ENCODE results near the gene RTEL1.
"Not testable (repeated sequence)": the region's sequence is repeated elsewhere in the genome, so short reads cannot be mapped to it uniquely, and the experiment has no call there.

RTEL1 gene

GRCh38 chr20:63706852-63707557 lies 48.9 kb downstream of the RTEL1 start:
- H3K4me1 ChIP-seq (ENCODE audit: insufficient read depth, low read length): peaks cover 26% of the 10 kb centered on the region
- H3K9me3 ChIP-seq (ENCODE audit: low read length): no peaks in the 10 kb centered on the region
- peak overlapping the region; percentile 71 to 78 for H3K4me3 ChIP-seq (ENCODE audit: low read depth in 1 of 2, low read length in 2 of 2)
- peaks cover 36% of the 10 kb centered on the region for H3K36me3 ChIP-seq (ENCODE audit: insufficient read depth, low read length)
- H3K9ac ChIP-seq (ENCODE audit: low read length): peak overlapping the region; percentile 57
- H3K27me3 ChIP-seq (ENCODE audit: control insufficient read depth in 1 of 2, insufficient read depth in 2 of 2, low read length in 2 of 2): no peaks in the 10 kb centered on the region
- peak overlapping the region; percentile 83 for H3K27ac ChIP-seq (ENCODE audit: low read depth, low read length)

- peaks cover 26% of the 10 kb centered on the region for H3K4me1 ChIP-seq (ENCODE audit: insufficient read depth, low read length)
Measured at GRCh38 chr20:63707558-63708300, 49.6 kb downstream of the RTEL1 start, which contains the start of the genes ARFRP1 and ZGPAT. TSS of gene ARFRP1 (minus strand) at chr20:63707976. CDS start at chr20:63707091, 885 bp downstream. TSS of gene ZGPAT (plus strand) at chr20:63708039. CDS start at chr20:63708581, 542 bp downstream.

GRCh38 chr20:63708301-63709148 lies 50.4 kb downstream of the RTEL1 start:
- Histone ChIP-seq H3K27ac (ENCODE audit: low read depth, low read length) (peak overlapping the region; percentile 41), H3K9me3 (ENCODE audit: low read length) (no peaks in the 10 kb centered on the region), H3K4me1 (ENCODE audit: insufficient read depth, low read length) (peaks cover 26% of the 10 kb centered on the region), H3K36me3 (ENCODE audit: insufficient read depth, low read length) (peaks cover 41% of the 10 kb centered on the region), H3K9ac (ENCODE audit: low read length) (no peak overlapping the region), H3K4me3 (ENCODE audit: low read depth in 1 of 2, low read length in 2 of 2) (peak overlapping the region; percentile 63 to 78), H3K27me3 (ENCODE audit: control insufficient read depth in 1 of 2, insufficient read depth in 2 of 2, low read length in 2 of 2) (no peaks in the 10 kb centered on the region)

More at GRCh38 chr20:63707558-63708300, 49.6 kb downstream of the RTEL1 start, which contains the start of the genes ARFRP1 and ZGPAT:
- H3K4me3 ChIP-seq (ENCODE audit: low read depth in 1 of 2, low read length in 2 of 2): peak within 1 kb of the TSS; percentile 71 to 78
- H3K27ac ChIP-seq (ENCODE audit: low read depth, low read length): peak within 1 kb of the TSS; percentile 83
- H3K36me3 ChIP-seq (ENCODE audit: insufficient read depth, low read length): peaks cover 41% of the 10 kb centered on the region
- peak within 1 kb of the TSS; percentile 57 for H3K9ac ChIP-seq (ENCODE audit: low read length)
- H3K27me3 ChIP-seq (ENCODE audit: control insufficient read depth in 1 of 2, insufficient read depth in 2 of 2, low read length in 2 of 2): no peaks in the 10 kb centered on the region
- H3K9me3 ChIP-seq (ENCODE audit: low read length): no peaks in the 10 kb centered on the region

- H3K27ac ChIP-seq (ENCODE audit: low read depth, low read length): no peak overlapping the region
- no peak overlapping the region for H3K9ac ChIP-seq (ENCODE audit: low read length)
- H3K27me3 ChIP-seq (ENCODE audit: control insufficient read depth in 1 of 2, insufficient read depth in 2 of 2, low read length in 2 of 2): no peaks in the 10 kb centered on the region
- no peaks in the 10 kb centered on the region for H3K9me3 ChIP-seq (ENCODE audit: low read length)
- H3K4me3 ChIP-seq (ENCODE audit: low read depth in 1 of 2, low read length in 2 of 2): peak overlapping the region; percentile 63 to 78
- H3K4me1 ChIP-seq (ENCODE audit: insufficient read depth, low read length): peaks cover 26% of the 10 kb centered on the region
- peaks cover 41% of the 10 kb centered on the region for H3K36me3 ChIP-seq (ENCODE audit: insufficient read depth, low read length)
Measured at GRCh38 chr20:63709149-63709527, 51.0 kb downstream of the RTEL1 start.

GRCh38 chr20:63711085-63711645 lies 53.1 kb downstream of the RTEL1 start:
- Histone ChIP-seq H3K27me3 (ENCODE audit: control insufficient read depth in 1 of 2, insufficient read depth in 2 of 2, low read length in 2 of 2) (no peaks in the 10 kb centered on the region), H3K27ac (ENCODE audit: low read depth, low read length) (no peak overlapping the region), H3K9ac (ENCODE audit: low read length) (no peak overlapping the region), H3K9me3 (ENCODE audit: low read length) (no peaks in the 10 kb centered on the region), H3K4me3 (ENCODE audit: low read depth in 1 of 2, low read length in 2 of 2) (no peak overlapping the region), H3K4me1 (ENCODE audit: insufficient read depth, low read length) (peaks cover 23% of the 10 kb centered on the region), H3K36me3 (ENCODE audit: insufficient read depth, low read length) (peaks cover 23% of the 10 kb centered on the region)

GRCh38 chr20:63712191-63712590 lies 54.1 kb downstream of the RTEL1 start:
- Histone ChIP-seq H3K9ac (ENCODE audit: low read length) (no peak overlapping the region), H3K27ac (ENCODE audit: low read depth, low read length) (no peak overlapping the region), H3K9me3 (ENCODE audit: low read length) (no peaks in the 10 kb centered on the region), H3K4me1 (ENCODE audit: insufficient read depth, low read length) (peaks cover 14% of the 10 kb centered on the region), H3K36me3 (ENCODE audit: insufficient read depth, low read length) (peaks cover 23% of the 10 kb centered on the region), H3K27me3 (ENCODE audit: control insufficient read depth in 1 of 2, insufficient read depth in 2 of 2, low read length in 2 of 2) (no peaks in the 10 kb centered on the region), H3K4me3 (ENCODE audit: low read depth in 1 of 2, low read length in 2 of 2) (no peak overlapping the region)

- Histone ChIP-seq H3K4me3 (ENCODE audit: low read depth in 1 of 2, low read length in 2 of 2) (no peak overlapping the region), H3K9ac (ENCODE audit: low read length) (no peak overlapping the region), H3K36me3 (ENCODE audit: insufficient read depth, low read length) (peaks cover 18% of the 10 kb centered on the region)
Measured at GRCh38 chr20:63714858-63715257, 56.7 kb downstream of the RTEL1 start.

GRCh38 chr20:63718996-63719395 lies 60.9 kb downstream of the RTEL1 start:
- Histone ChIP-seq H3K36me3 (ENCODE audit: insufficient read depth, low read length) (peaks cover 19% of the 10 kb centered on the region), H3K27me3 (ENCODE audit: control insufficient read depth in 1 of 2, insufficient read depth in 2 of 2, low read length in 2 of 2) (no peaks in the 10 kb centered on the region), H3K27ac (ENCODE audit: low read depth, low read length) (no peak overlapping the region), H3K4me1 (ENCODE audit: insufficient read depth, low read length) (no peaks in the 10 kb centered on the region), H3K4me3 (ENCODE audit: low read depth in 1 of 2, low read length in 2 of 2) (no peak overlapping the region), H3K9me3 (ENCODE audit: low read length) (peaks cover 3% of the 10 kb centered on the region), H3K9ac (ENCODE audit: low read length) (no peak overlapping the region)

More at GRCh38 chr20:63714858-63715257, 56.7 kb downstream of the RTEL1 start:
- Histone ChIP-seq H3K9me3 (ENCODE audit: low read length) (peaks cover 3% of the 10 kb centered on the region), H3K27ac (ENCODE audit: low read depth, low read length) (no peak overlapping the region), H3K27me3 (ENCODE audit: control insufficient read depth in 1 of 2, insufficient read depth in 2 of 2, low read length in 2 of 2) (no peaks in the 10 kb centered on the region), H3K4me1 (ENCODE audit: insufficient read depth, low read length) (peaks cover 3% of the 10 kb centered on the region)

GRCh38 chr20:63722967-63723622 lies 65.0 kb downstream of the RTEL1 start:
- H3K36me3 ChIP-seq (ENCODE audit: insufficient read depth, low read length); H3K27me3 ChIP-seq (ENCODE audit: control insufficient read depth in 1 of 2, insufficient read depth in 2 of 2, low read length in 2 of 2); H3K27ac ChIP-seq (ENCODE audit: low read depth, low read length); H3K9ac ChIP-seq (ENCODE audit: low read length); H3K9me3 ChIP-seq (ENCODE audit: low read length); H3K4me3 ChIP-seq (ENCODE audit: low read depth in 1 of 2, low read length in 2 of 2); H3K4me1 ChIP-seq (ENCODE audit: insufficient read depth, low read length): not testable (repeated sequence)

GRCh38 chr20:63730189-63730733 lies 72.1 kb downstream of the RTEL1 start:
- H3K4me3 ChIP-seq (ENCODE audit: low read depth in 1 of 2, low read length in 2 of 2); H3K4me1 ChIP-seq (ENCODE audit: insufficient read depth, low read length); H3K9me3 ChIP-seq (ENCODE audit: low read length); H3K27me3 ChIP-seq (ENCODE audit: control insufficient read depth in 1 of 2, insufficient read depth in 2 of 2, low read length in 2 of 2); H3K9ac ChIP-seq (ENCODE audit: low read length); H3K27ac ChIP-seq (ENCODE audit: low read depth, low read length): not testable (repeated sequence)
- peaks cover 26% of the 10 kb centered on the region for H3K36me3 ChIP-seq (ENCODE audit: insufficient read depth, low read length)
